Peyer's patch (tissue), 4 donors: ENCODE data around the gene IRF8.

Experiments
- POLR2A ChIP-seq, 2 donors: fragments of 450-650 bp; IDR thresholded peaks; one replicate each; pipeline ENCODE4 v1.5.1; 2017; ENCODE audit warnings: antibody characterized with exemption in 2 of 2, mild to moderate bottlenecking in 2 of 2, moderate library complexity in 2 of 2
- TF ChIP-seq, protein P1 (sequence below), 6 experiments: fragments of 450-650 bp in 4 of 6; fragments of 200-600 bp in 2 of 6; sonication (generic) in 1 of 6; IDR thresholded peaks; one replicate each; pipeline ENCODE4 v1.5.1; 2017 to 2019; ENCODE audit warnings: antibody characterized with exemption in 6 of 6, mild to moderate bottlenecking in 3 of 6, moderate library complexity in 1 of 6

GRCh38 chr16:85948138-85948509, 49.2 kb downstream of the IRF8 start:
- TF ChIP-seq, protein P1, sequence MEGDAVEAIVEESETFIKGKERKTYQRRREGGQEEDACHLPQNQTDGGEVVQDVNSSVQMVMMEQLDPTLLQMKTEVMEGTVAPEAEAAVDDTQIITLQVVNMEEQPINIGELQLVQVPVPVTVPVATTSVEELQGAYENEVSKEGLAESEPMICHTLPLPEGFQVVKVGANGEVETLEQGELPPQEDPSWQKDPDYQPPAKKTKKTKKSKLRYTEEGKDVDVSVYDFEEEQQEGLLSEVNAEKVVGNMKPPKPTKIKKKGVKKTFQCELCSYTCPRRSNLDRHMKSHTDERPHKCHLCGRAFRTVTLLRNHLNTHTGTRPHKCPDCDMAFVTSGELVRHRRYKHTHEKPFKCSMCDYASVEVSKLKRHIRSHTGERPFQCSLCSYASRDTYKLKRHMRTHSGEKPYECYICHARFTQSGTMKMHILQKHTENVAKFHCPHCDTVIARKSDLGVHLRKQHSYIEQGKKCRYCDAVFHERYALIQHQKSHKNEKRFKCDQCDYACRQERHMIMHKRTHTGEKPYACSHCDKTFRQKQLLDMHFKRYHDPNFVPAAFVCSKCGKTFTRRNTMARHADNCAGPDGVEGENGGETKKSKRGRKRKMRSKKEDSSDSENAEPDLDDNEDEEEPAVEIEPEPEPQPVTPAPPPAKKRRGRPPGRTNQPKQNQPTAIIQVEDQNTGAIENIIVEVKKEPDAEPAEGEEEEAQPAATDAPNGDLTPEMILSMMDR (IDR thresholded peaks at IDR 0.05), result no peak
- no peak for TF ChIP-seq POLR2A (IDR thresholded peaks at IDR 0.05)
